ENCODE data around the gene PGAP6.
A peak's percentile ranks its signal among the peaks of the same experiment; 100 is the strongest.
"Not testable (repeated sequence)": the region's sequence is repeated elsewhere in the genome, so short reads cannot be mapped to it uniquely, and the experiment has no call there.

PGAP6 gene

GRCh38 chr16:378113-378820 lies 3.5 kb downstream of the PGAP6 start:
- DNase-seq, result not testable (repeated sequence)

DNA sequence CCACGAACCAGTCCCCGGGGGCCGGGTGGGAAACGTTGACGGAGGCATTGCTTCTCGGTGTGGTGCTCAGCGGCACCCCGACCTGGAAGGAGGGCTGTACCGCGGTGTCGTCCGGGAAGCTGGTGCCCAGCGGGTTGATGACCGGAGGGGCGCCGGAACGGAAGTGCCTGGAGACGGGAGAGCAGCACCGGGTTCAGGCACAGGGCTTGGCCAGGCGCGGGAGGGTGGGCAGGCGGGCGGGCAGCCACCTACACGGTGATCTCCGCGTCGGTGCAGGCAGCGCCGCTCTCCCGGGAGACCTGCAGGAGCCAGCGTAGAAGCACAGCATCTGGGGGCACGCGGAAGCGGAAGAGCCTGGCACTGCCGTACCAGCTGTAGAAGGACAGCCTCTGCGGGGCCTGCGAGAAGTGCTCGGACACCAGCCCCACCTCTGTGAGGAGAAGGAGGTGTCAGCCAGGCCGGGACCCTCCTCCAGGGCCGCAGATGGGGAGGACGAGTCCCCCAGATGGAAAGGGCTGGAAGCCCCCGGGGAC lies 4.3 kb downstream of the PGAP6 start:
- DNase-seq, result no peak

- DNase-seq, result no peak
These were observed 4.9 kb downstream of the PGAP6 start for GRCh38 chr16:376817-377418.

- DNase-seq, result no peak
These were observed 5.6 kb downstream of the PGAP6 start for GRCh38 chr16:375927-376816.

DNA sequence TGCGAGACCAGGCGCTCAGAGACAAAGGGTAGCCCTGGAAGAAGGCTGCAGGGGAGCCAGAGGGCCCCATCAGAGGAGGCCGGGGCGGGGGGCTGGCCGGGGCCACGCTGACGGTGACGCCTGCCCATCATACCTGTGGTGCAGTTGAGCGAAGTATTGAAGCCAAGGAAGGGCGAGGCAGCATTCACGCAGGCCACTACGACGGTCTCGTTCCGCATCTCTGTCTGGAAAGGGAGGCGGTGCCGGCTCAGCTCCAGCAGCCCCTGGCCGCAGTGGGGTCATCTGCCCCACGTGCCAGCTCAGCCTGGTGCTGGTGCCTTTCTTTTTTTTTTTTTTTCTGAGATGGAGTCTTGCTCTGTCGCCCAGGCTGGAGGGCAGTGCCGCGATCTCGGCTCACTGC lies 6.6 kb downstream of the PGAP6 start:
- no peak for DNase-seq

- DNase-seq, result no peak
These were observed 7.2 kb downstream of the PGAP6 start for GRCh38 chr16:374616-374926.

DNA sequence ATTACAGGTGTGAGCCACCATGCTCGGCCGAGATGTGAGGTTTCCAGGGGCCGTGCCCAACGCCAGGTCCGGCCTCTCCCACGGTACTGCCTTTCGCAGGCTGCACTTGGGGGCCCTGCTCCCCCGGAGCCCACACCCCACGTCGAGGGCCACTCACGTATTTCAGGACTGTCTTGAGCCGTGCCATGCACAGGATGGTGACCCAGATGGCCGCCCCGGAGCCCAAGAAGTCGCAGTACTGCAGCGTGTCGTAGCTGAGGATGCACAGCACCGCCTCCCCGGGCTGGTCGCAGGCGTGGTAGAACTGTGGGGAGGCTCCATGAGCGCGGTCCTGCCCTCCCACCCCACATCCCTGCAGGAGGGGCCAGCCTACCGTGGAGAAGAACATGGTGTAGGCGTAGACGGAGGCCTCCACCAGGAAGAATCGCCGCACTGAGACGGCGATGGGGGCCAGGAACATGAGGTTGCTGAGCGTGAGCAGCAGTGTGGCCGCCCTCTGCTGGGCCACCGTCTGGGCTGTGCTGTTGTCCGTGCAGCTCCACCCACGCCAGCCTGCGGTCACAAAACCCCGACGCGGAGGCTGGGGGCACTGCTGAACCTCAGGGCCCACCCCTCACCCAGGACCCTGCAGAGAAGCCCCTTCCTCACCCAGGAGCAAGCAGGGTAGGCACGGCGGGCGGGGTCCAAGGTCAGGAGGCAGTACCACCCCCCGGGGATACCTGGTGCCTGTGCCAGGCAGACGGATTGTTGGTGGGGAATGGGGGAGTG lies 7.7 kb downstream of the PGAP6 start:
- no peak for DNase-seq

- no peak for DNase-seq
These were observed 8.7 kb downstream of the PGAP6 start for GRCh38 chr16:373020-373598.

GRCh38 chr16:372302-372983 lies 9.3 kb downstream of the PGAP6 start:
- no peak for DNase-seq

DNA sequence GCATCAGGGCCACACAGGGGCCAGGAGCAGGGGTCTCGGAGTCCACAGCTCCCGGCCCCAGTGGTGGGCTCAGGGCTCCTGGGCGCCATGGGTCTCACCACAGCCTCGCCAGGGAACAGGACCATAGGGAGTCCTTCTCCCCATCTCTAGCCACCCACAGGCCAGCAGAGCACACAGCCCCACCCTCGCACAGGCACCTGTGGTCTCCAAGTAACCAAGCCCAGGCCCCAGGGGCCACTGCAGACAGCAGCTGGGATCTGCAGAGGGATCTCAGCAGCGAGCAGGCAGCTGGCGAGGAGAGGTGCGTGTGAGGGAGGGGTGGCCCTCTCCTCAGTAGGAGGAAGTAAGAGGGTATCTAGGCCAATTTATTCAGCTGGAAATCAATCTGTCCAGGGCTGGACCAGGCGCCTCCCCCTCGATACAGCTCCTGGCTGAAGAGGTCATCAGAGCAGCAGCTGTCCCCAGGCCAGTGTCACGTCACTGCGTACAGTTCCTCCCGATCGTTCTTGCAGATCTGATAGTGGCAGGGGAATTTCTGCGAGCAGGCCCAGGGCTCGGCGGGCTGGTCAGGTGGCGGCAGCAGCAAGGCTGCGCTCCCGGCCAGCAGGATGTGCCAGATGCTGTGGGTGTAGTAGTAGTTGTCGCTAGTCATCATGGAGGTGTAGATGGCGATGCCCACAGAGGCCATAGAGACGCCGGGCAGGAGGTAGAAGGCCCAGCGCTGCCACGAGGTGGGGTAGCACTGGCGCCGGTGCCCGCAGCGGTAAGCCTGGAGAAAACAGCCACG lies 10.1 kb downstream of the PGAP6 start:
- no peak for DNase-seq

- DNase-seq, result no peak
These were observed 10.7 kb downstream of the PGAP6 start for GRCh38 chr16:370979-371514.

DNA sequence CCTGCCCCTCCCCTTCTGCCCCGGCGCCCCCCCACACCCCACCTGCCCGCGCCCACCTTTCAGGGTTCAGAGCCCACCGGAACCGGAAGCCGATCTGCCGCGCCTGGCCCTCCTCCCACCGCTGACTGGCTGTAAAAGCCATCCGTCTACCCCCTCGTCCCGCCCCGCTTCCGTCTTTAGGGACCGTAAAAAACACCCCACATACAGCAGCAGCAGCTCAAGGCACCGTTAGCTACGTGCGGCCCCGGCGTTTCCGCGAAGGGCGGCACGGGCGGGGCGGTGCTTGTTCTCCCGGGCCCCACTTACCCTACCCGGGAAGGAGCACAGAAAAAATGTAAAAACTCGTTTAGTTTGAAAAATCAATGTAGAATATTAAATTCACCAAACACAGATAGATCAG lies 11.3 kb downstream of the PGAP6 start, which contains the start of gene MRPL28:
Gene MRPL28 (minus strand): TSS at position 96 of the 400 bp plus-strand sequence. CDS start 320 bp downstream, outside the sequence.
- DNase-seq, result peak; percentile 96

- no peak for DNase-seq
These were observed 11.8 kb downstream of the PGAP6 start for GRCh38 chr16:369866-370436.

DNA sequence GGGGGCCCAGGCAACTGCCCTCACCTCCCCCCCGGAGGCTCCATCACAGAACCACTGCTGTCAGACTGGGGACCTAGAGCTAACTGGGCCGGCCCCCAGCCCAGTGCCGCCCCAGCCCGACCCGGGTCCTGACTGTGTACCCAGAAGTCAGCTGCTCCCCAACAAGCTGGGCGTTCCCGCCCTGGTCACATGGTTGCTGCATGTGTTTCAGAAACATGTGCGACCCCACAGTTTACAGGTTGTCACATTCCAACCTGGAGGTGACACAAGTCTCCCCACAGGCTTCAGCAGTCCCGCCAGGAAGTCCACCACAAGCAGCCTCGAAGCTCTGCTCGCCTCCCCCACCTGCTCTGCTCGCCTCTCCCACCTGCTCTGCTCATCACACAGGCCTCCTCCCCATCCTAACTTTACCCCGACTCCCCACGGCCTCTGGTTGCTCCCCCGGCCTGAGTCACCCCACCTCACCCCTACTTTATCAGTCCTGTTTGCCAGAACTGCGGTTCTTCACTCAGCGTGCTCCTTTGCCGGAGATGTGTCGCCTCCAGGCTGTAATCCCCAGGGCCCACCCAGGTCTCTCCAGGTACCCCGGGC lies 12.4 kb downstream of the PGAP6 start:
- DNase-seq, result no peak

DNA sequence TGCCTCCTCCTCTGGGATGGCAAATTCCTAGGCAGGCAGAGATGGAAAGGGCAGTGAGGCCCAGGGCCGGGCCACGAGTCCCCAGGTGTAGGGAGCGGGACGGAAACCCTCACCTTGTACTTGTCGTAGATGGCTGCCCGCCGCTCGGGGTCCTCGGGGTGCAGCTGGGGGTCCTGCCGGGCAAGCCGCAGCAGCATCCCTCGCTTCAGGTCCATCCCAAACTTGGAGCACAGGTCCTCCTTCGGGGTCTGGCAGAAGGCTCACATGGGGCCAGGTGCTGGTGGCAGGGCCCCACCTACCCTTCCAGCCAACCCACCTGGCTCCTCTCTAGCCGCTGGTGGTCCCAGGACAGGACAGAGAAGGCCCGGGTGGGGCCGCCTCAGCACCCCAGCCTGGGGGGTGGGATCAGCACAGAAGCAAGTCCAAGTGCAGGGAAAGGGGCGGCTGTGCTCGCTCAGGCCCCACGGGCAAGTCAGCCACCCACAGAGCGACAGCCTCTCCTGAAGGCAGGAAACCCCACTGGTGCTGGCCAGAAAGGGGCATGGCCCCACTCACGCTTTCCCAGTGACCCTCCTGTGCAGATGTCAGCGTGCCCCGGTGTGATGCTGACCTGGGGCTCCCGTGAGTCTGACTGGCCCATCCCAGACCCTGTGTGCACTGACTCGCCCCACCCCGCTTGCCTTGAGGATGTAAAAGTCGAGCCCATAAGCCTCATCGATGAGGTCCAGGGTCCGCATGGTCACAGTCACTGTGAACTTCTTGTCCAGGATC lies 13.2 kb downstream of the PGAP6 start:
- DNase-seq, result no peak

DNA sequence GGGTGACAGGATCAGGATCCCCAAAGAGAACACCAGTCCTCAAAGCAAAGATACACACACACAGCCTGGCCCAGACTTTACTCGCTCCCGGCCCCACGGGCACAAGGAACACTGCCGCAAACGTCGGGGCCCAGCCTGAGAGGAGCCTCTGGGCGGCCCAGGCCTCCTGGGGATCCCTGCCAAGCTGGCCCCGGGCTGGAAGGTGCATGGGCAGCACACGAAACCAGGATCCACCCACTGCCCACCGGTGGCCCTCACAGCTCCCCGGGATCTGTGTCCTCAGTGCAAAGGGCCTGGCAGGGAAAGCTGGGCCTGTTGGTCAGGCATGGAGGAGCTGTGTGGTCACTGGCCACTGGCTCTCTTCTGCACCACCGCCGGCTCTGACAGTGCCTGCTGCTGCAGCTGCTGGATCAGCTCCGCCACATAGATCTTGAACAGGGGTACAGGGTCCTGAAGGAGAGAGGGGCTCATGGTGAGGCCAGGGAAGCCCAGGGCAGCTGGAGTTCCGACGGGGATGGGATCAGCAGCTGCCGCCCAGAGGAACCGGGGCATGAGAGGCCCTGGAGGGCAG lies 14.4 kb downstream of the PGAP6 start:
- no peak for DNase-seq

GRCh38 chr16:366476-366875 lies 15.3 kb downstream of the PGAP6 start:
- DNase-seq, result no peak

DNA sequence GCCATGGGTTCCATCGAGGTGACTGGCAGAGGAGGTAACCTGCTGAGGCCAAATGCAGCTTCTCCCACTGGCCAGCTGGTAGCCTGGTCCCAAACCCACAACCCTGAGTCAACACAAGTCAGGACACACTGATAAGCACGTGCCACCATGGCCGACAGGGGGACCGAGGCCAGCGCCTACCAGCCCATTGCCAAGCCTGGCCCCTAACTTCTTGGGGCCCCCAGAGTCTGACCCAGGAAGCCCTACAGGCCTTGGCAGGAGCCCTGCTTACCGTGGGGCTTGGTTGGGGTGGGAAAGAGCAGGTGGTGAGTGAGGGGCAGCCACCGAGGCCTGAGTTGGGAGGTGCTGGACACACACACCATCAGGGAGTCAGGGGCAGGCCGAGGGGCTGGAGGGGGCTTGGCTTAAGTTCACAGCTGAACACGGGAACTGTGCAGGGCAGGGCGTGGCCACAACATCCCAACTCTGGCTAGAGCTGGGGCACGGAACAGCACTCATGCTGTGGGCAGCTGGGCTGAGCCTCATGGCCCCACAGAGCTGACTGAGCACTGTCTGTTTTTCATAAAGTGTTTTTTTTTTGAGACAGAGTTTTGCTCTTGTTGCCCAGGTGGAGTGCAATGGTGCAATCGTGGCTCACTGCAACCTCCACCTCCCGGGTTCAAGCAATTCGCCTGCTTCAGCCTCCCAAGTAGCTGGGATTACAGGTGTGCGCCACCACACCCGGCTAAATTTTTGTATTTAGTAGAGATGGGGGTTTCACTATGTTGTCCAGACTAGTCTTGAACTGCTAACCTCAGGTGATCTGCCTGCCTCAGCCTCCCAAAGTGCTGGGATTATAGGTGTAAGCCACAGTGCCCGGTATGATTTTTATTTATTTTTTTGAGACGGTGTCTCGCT lies 16.9 kb downstream of the PGAP6 start:
- DNase-seq, result no peak

Measured in activated CD4-positive, alpha-beta T cell treated with anti-CD3 and anti-CD28 coated beads, Interleukin-2, Interleukin-6, amounts not matched to agents 100 ng/mL and 50 ng/mL, durations not matched to agents 16 hours and 8 hours (primary cell).